OCI-LY1 (cell line): ENCODE measurements around the gene PLEKHM3.

Experiments
- CTCF ChIP-seq: fragments of 200-600 bp; sonication (generic), shearing (Covaris generic); IDR thresholded peaks from 2 replicates; pipeline ENCODE4 v1.5.1; 2017; ENCODE audit warnings: mild to moderate bottlenecking, antibody characterized with exemption, low read length, moderate library complexity, mixed read lengths
- EZH2 ChIP-seq: fragments of 200-600 bp; sonication (generic), shearing (Covaris generic); IDR thresholded peaks from 2 replicates; pipeline ENCODE4 v1.8.0; 2017; ENCODE audit warnings: borderline replicate concordance, mixed run types, mild to moderate bottlenecking, antibody characterized with exemption, low read length, moderate library complexity, mixed read lengths

- no peak for TF ChIP-seq CTCF
- TF ChIP-seq EZH2: no peak
Measured at GRCh38 chr2:208006337-208006736, 19.0 kb downstream of the PLEKHM3 start.
